ENCODE results near the gene SMAD1. TPM values are rescaled to one million over a fixed set of nuclear protein-coding genes. Genes with fewer than 3 reads are reported as not detected.
A peak's percentile ranks its signal among the peaks of the same experiment; 100 is the strongest.

Gene SMAD1
- total RNA-seq, 1 donor from 2014 or later = 44.3 TPM

DNA sequence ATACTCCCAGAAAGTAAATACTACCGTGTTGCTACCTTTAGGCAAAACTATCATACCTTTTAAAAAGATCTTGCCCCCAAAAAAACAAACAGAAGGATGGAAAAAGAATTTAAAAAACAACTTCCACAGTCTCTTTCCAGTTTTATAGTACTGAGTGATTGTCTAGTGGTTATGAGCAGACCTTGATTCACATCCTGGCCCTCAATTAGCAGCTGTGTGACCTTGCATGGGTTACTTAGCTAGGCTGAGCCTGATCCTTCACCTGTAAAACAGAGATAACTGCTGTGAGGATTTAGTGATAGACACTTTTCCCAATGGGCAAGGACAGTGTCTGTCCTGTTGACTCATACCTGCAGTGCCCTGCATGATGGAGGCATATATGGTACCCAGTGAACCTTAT lies 49.0 kb downstream of the SMAD1 start:
- Mint-ChIP-seq H3K4me3 (no peak overlapping the region), H3K27me3 (ENCODE audit: insufficient read depth, low read depth) (no peaks in the 10 kb centered on the region), H3K9me3 (no peaks in the 10 kb centered on the region), H3K4me1 (peaks cover 7% of the 10 kb centered on the region), H3K27ac (no peak overlapping the region), H3K36me3 (peaks cover 3% of the 10 kb centered on the region)
- no peak for TF ChIP-seq EZH2phosphoT487 (IDR thresholded peaks at IDR 0.05)
- TF ChIP-seq, protein P1, sequence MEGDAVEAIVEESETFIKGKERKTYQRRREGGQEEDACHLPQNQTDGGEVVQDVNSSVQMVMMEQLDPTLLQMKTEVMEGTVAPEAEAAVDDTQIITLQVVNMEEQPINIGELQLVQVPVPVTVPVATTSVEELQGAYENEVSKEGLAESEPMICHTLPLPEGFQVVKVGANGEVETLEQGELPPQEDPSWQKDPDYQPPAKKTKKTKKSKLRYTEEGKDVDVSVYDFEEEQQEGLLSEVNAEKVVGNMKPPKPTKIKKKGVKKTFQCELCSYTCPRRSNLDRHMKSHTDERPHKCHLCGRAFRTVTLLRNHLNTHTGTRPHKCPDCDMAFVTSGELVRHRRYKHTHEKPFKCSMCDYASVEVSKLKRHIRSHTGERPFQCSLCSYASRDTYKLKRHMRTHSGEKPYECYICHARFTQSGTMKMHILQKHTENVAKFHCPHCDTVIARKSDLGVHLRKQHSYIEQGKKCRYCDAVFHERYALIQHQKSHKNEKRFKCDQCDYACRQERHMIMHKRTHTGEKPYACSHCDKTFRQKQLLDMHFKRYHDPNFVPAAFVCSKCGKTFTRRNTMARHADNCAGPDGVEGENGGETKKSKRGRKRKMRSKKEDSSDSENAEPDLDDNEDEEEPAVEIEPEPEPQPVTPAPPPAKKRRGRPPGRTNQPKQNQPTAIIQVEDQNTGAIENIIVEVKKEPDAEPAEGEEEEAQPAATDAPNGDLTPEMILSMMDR (IDR thresholded peaks at IDR 0.05) = no peak
- no peak for TF ChIP-seq EZH2 (IDR thresholded peaks at IDR 0.05)
- Histone ChIP-seq H3K4me3 (no peak overlapping the region), H3K9me3 (ENCODE audit: low read depth) (no peaks in the 10 kb centered on the region), H2AFZ (replicated peaks) (no peak overlapping the region), H3K9ac (no peak overlapping the region), H3K4me1 (peaks cover 11% of the 10 kb centered on the region), H3K36me3 (no peaks in the 10 kb centered on the region), H3K27ac (no peak overlapping the region), H3K4me2 (no peak overlapping the region), H3K27me3 (no peaks in the 10 kb centered on the region), H3K79me2 (ENCODE audit: low read depth) (peaks cover 29% of the 10 kb centered on the region), H4K20me1 (ENCODE audit: low read depth) (peaks cover 7% of the 10 kb centered on the region), H3F3A (ENCODE audit: low read depth) (no peaks in the 10 kb centered on the region)
- DNase-seq (ENCODE audit: low spot score) = no peak

DNA sequence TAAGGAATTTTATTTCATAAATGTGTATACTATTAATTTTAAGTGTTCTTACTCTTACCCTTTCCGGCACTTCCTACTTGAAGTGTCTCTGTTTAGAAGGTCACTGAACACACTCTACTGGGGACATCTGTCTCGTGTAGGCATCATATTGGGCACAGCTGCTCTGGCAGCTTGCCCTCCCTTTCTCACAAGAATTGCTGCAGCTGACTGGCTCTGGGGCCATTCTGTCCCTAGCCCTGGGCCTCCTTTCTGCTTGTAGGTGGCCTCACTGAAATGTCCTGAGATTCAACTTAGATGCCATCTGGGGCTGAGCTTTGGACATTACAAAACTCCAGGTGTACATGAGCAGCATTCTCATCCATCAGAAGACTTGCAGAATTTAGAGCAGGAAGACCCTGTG lies 49.6 kb downstream of the SMAD1 start:
- Histone ChIP-seq H3F3A (ENCODE audit: low read depth) (no peaks in the 10 kb centered on the region), H2AFZ (replicated peaks) (no peak overlapping the region), H3K36me3 (no peaks in the 10 kb centered on the region), H3K9me3 (ENCODE audit: low read depth) (no peaks in the 10 kb centered on the region), H4K20me1 (ENCODE audit: low read depth) (peaks cover 7% of the 10 kb centered on the region), H3K27me3 (no peaks in the 10 kb centered on the region), H3K9ac (no peak overlapping the region), H3K27ac (no peak overlapping the region), H3K79me2 (ENCODE audit: low read depth) (peaks cover 23% of the 10 kb centered on the region), H3K4me2 (no peak overlapping the region), H3K4me1 (peaks cover 11% of the 10 kb centered on the region), H3K4me3 (no peak overlapping the region)
- Mint-ChIP-seq H3K27me3 (ENCODE audit: insufficient read depth, low read depth) (no peaks in the 10 kb centered on the region), H3K36me3 (peaks cover 3% of the 10 kb centered on the region), H3K4me1 (peaks cover 7% of the 10 kb centered on the region), H3K9me3 (no peaks in the 10 kb centered on the region), H3K4me3 (no peak overlapping the region), H3K27ac (no peak overlapping the region)
- TF ChIP-seq, protein P1 (IDR thresholded peaks at IDR 0.05) = no peak
- TF ChIP-seq EZH2phosphoT487 (IDR thresholded peaks at IDR 0.05) (no peak), EZH2 (IDR thresholded peaks at IDR 0.05) (no peak)
- no peak for DNase-seq (ENCODE audit: low spot score)

DNA sequence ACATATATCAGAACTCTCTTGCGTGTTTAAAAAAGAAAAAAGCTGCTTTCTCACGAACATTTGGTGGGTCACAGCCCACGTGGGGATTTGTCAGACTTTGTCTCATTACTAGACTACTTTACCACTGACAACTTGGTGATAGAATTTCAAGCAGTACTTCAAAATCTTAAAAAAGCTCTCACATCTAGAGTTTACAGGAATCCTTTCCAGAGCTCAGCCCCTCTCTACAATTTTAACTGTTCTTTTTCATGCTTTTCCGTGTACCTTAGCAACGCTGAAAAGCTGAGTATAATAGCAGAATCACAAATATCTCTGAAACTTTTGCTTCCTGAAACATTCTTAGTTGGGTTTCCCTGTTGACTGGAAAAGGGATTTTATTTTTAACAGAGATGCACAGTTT lies 50.2 kb downstream of the SMAD1 start:
- Histone ChIP-seq H3F3A (ENCODE audit: low read depth) (no peaks in the 10 kb centered on the region), H3K4me2 (no peak overlapping the region), H4K20me1 (ENCODE audit: low read depth) (peaks cover 7% of the 10 kb centered on the region), H3K9ac (no peak overlapping the region), H3K36me3 (no peaks in the 10 kb centered on the region), H3K79me2 (ENCODE audit: low read depth) (peaks cover 17% of the 10 kb centered on the region), H3K27ac (no peak overlapping the region), H3K4me1 (peaks cover 11% of the 10 kb centered on the region), H3K4me3 (no peak overlapping the region), H3K27me3 (no peaks in the 10 kb centered on the region), H3K9me3 (ENCODE audit: low read depth) (no peaks in the 10 kb centered on the region), H2AFZ (replicated peaks) (no peak overlapping the region)
- Mint-ChIP-seq H3K4me3 (no peak overlapping the region), H3K27ac (peak overlapping the region; percentile 48), H3K9me3 (no peaks in the 10 kb centered on the region), H3K4me1 (peaks cover 7% of the 10 kb centered on the region), H3K27me3 (ENCODE audit: insufficient read depth, low read depth) (no peaks in the 10 kb centered on the region), H3K36me3 (peaks cover 3% of the 10 kb centered on the region)
- TF ChIP-seq EZH2 (IDR thresholded peaks at IDR 0.05) (no peak), EZH2phosphoT487 (IDR thresholded peaks at IDR 0.05) (no peak)
- TF ChIP-seq, protein P1 (IDR thresholded peaks at IDR 0.05) = no peak
- DNase-seq (ENCODE audit: low spot score) = no peak
